ENCODE measurements around the gene ZBED3.

- no peak for TF ChIP-seq CTCF (IDR thresholded peaks at IDR 0.05)
- no peak for TF ChIP-seq SIN3A (IDR thresholded peaks at IDR 0.05; ENCODE audit: borderline replicate concordance, insufficient read depth, low read depth, low read length)
- TF ChIP-seq POLR2AphosphoS5 (IDR thresholded peaks at IDR 0.05; ENCODE audit: low read depth, low read length): no peak
- no peak for TF ChIP-seq TCF7L2 (IDR thresholded peaks at IDR 0.05; ENCODE audit: low read depth, low read length)
Observed at GRCh38 chr5:77046416-77047073, 40.5 kb downstream of the ZBED3 start.

All from Panc1 (cell line).